Retina (tissue), 1 donor: ENCODE measurements around the gene FUT4.
"Not testable (repeated sequence)": the region's sequence is repeated elsewhere in the genome, so short reads cannot be mapped to it uniquely, and the experiment has no call there.

ENCODE experiments used
- DNase-seq: peaks from one replicate; pipeline ENCODE4 v3.0.0-alpha.2; 2016

FUT4 gene

GRCh38 chr11:94543695-94544645, at the start of gene FUT4:
TSS of gene FUT4 (plus strand) at chr11:94543921. CDS start at chr11:94544134, 213 bp downstream.
- peak; percentile 95 for DNase-seq

GRCh38 chr11:94494126-94494680, 49.5 kb upstream of the FUT4 start:
- no peak for DNase-seq

- DNase-seq, result no peak
Observed at GRCh38 chr11:94500181-94500580, 43.5 kb upstream of the FUT4 start.

- DNase-seq, result no peak
Observed at GRCh38 chr11:94501522-94501921, 42.2 kb upstream of the FUT4 start.

- peak; percentile 24 for DNase-seq
Observed at GRCh38 chr11:94504689-94505293, 38.9 kb upstream of the FUT4 start.

GRCh38 chr11:94506513-94506912, 37.2 kb upstream of the FUT4 start:
- DNase-seq, result not testable (repeated sequence)

GRCh38 chr11:94507485-94507884, 36.2 kb upstream of the FUT4 start:
- DNase-seq, result no peak

- DNase-seq, result peak; percentile 84
Observed at GRCh38 chr11:94511932-94512781, 31.6 kb upstream of the FUT4 start, which contains the start of gene C11orf97. TSS of gene C11orf97 (plus strand) at chr11:94512461. CDS start at chr11:94512529, 68 bp downstream.

- no peak for DNase-seq
Observed at GRCh38 chr11:94513091-94513490, 30.6 kb upstream of the FUT4 start.

- no peak for DNase-seq
Observed at GRCh38 chr11:94515398-94515797, 28.3 kb upstream of the FUT4 start.

GRCh38 chr11:94516725-94517124, 27.0 kb upstream of the FUT4 start:
- DNase-seq, result no peak

- no peak for DNase-seq
Observed at GRCh38 chr11:94518300-94518699, 25.4 kb upstream of the FUT4 start.

GRCh38 chr11:94519478-94520084, 24.1 kb upstream of the FUT4 start:
- DNase-seq, result peak; percentile 23

GRCh38 chr11:94521684-94522083, 22.0 kb upstream of the FUT4 start:
- no peak for DNase-seq

GRCh38 chr11:94524341-94524740, 19.4 kb upstream of the FUT4 start:
- DNase-seq, result no peak

GRCh38 chr11:94525546-94526324, 18.0 kb upstream of the FUT4 start:
- peak; percentile 38 for DNase-seq

- DNase-seq, result no peak
Observed at GRCh38 chr11:94526645-94527438, 16.9 kb upstream of the FUT4 start.

- DNase-seq, result no peak
Observed at GRCh38 chr11:94528551-94528950, 15.2 kb upstream of the FUT4 start.

GRCh38 chr11:94532211-94532610, 11.5 kb upstream of the FUT4 start:
- no peak for DNase-seq

GRCh38 chr11:94533206-94533605, 10.5 kb upstream of the FUT4 start:
- no peak for DNase-seq
